ENCODE measurements around the gene SLC11A2. TPM values are rescaled to one million over a fixed set of nuclear protein-coding genes. Genes with fewer than 3 reads are reported as not detected.

The SLC11A2 gene
- total and polyA plus RNA-seq, 2 of the 13 experiments (the other 11 are each of a cell fraction or from before 2014, with no cell fraction given): 71.7 to 77.0 TPM

GRCh38 chr12:51000245-51000644 is 25.9 kb downstream of the SLC11A2 start:
- Histone ChIP-seq H3K27me3 (ENCODE audit: control insufficient read depth in 1 of 2, insufficient read depth in 2 of 2, low read length in 2 of 2) (no peaks in the 10 kb centered on the region), H3K9me3 (ENCODE audit: low read length) (no peaks in the 10 kb centered on the region), H2AFZ (ENCODE audit: low read length) (no peak overlapping the region), H3K27ac (ENCODE audit: extremely low read length, insufficient read depth, low read length) (no peak overlapping the region), H4K20me1 (ENCODE audit: insufficient read depth, low read length) (no peaks in the 10 kb centered on the region), H3K4me3 (replicated peaks in 1 of 3; ENCODE audit: insufficient read depth in 1 of 3, low read depth in 2 of 3, low read length in 3 of 3) (no peak overlapping the region), H3K79me2 (ENCODE audit: insufficient read depth, low read length) (no peaks in the 10 kb centered on the region), H3K36me3 (replicated peaks in 1 of 2; ENCODE audit: control insufficient read depth in 1 of 2, insufficient read depth in 2 of 2, low read length in 2 of 2) (peaks cover 17 to 53% of the 10 kb centered on the region in 2 experiments), H3K9ac (ENCODE audit: insufficient read depth, low read depth, low read length) (no peak overlapping the region), H3K4me2 (ENCODE audit: low read depth, low read length) (no peak overlapping the region), H3K4me1 (ENCODE audit: insufficient read depth, low read length) (no peaks in the 10 kb centered on the region)
- POLR2A ChIA-PET: interaction anchor here (0.7 kb wide), 1 partner anchor 48 kb away, joined by 4 read pairs; no protein-coding TSS in a partner anchor
- TF ChIP-seq CCDC6 (CRISPR knock-in tag; IDR thresholded peaks at IDR 0.05) (no peak), RXRB (CRISPR knock-in tag; IDR thresholded peaks at IDR 0.05; ENCODE audit: borderline replicate concordance) (no peak), ZNF556 (CRISPR knock-in tag; IDR thresholded peaks at IDR 0.05; ENCODE audit: borderline replicate concordance) (no peak)
- FAIRE-seq: no peak
- in situ Hi-C loops (cut with HindIII; ENCODE audit: extremely low pct_ligation_motif_present, low pct_unique_long_range_greater_than_20kb): no loop called here
- no TSS peak for BruUV-seq (replicated peaks)
- intact Hi-C loops (cut with micrococcal nuclease; ENCODE audit: unreplicated experiment): no loop called here
- ATAC-seq: no peak
- CTCF ChIA-PET (ENCODE audit: low intra/inter-chr PET ratio, low total read pairs): no interaction called here
- 92% methylated on average over 7 of the region's 7 CpGs for WGBS (ENCODE audit: low lambda C conversion rate)
- no peak for DNase-seq (ENCODE audit: low spot score)

- intact Hi-C loops (cut with micrococcal nuclease; ENCODE audit: unreplicated experiment) (no loop called here), in situ Hi-C loops (cut with HindIII; ENCODE audit: extremely low pct_ligation_motif_present, low pct_unique_long_range_greater_than_20kb) (no loop called here)
- BruUV-seq (replicated peaks): no TSS peak
- Histone ChIP-seq H4K20me1 (ENCODE audit: insufficient read depth, low read length) (no peaks in the 10 kb centered on the region), H3K4me1 (ENCODE audit: insufficient read depth, low read length) (no peaks in the 10 kb centered on the region), H3K79me2 (ENCODE audit: insufficient read depth, low read length) (no peaks in the 10 kb centered on the region), H3K27ac (ENCODE audit: extremely low read length, insufficient read depth, low read length) (no peak overlapping the region), H3K4me2 (ENCODE audit: low read depth, low read length) (no peak overlapping the region), H3K27me3 (ENCODE audit: control insufficient read depth in 1 of 2, insufficient read depth in 2 of 2, low read length in 2 of 2) (no peaks in the 10 kb centered on the region), H3K9ac (ENCODE audit: insufficient read depth, low read depth, low read length) (no peak overlapping the region), H3K4me3 (replicated peaks in 1 of 3; ENCODE audit: insufficient read depth in 1 of 3, low read depth in 2 of 3, low read length in 3 of 3) (no peak overlapping the region), H3K36me3 (replicated peaks in 1 of 2; ENCODE audit: control insufficient read depth in 1 of 2, insufficient read depth in 2 of 2, low read length in 2 of 2) (peaks cover 12 to 53% of the 10 kb centered on the region in 2 experiments), H2AFZ (ENCODE audit: low read length) (no peak overlapping the region), H3K9me3 (ENCODE audit: low read length) (no peaks in the 10 kb centered on the region)
- TF ChIP-seq, protein P1, sequence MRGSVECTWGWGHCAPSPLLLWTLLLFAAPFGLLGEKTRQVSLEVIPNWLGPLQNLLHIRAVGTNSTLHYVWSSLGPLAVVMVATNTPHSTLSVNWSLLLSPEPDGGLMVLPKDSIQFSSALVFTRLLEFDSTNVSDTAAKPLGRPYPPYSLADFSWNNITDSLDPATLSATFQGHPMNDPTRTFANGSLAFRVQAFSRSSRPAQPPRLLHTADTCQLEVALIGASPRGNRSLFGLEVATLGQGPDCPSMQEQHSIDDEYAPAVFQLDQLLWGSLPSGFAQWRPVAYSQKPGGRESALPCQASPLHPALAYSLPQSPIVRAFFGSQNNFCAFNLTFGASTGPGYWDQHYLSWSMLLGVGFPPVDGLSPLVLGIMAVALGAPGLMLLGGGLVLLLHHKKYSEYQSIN (CRISPR knock-in tag; IDR thresholded peaks at IDR 0.05; ENCODE audit: borderline replicate concordance): no peak
- TF ChIP-seq ZNF446 (CRISPR knock-in tag; IDR thresholded peaks at IDR 0.05) (no peak), ZNF607 (CRISPR knock-in tag; IDR thresholded peaks at IDR 0.05; ENCODE audit: borderline replicate concordance) (no peak)
- TF ChIP-seq, protein P2, sequence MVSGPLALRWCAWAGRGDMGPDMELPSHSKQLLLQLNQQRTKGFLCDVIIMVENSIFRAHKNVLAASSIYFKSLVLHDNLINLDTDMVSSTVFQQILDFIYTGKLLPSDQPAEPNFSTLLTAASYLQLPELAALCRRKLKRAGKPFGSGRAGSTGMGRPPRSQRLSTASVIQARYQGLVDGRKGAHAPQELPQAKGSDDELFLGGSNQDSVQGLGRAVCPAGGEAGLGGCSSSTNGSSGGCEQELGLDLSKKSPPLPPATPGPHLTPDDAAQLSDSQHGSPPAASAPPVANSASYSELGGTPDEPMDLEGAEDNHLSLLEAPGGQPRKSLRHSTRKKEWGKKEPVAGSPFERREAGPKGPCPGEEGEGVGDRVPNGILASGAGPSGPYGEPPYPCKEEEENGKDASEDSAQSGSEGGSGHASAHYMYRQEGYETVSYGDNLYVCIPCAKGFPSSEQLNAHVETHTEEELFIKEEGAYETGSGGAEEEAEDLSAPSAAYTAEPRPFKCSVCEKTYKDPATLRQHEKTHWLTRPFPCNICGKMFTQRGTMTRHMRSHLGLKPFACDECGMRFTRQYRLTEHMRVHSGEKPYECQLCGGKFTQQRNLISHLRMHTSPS (CRISPR knock-in tag; IDR thresholded peaks at IDR 0.05; ENCODE audit: low read depth): no peak
- FAIRE-seq (no peak), DNase-seq (ENCODE audit: low spot score) (no peak), ATAC-seq (no peak)
- POLR2A ChIA-PET: no interaction called here
- 96% methylated on average over 4 of the region's 4 CpGs for WGBS (ENCODE audit: low lambda C conversion rate)
- CTCF ChIA-PET (ENCODE audit: low intra/inter-chr PET ratio, low total read pairs): no interaction called here
Observed at GRCh38 chr12:50999093-50999492, 27.1 kb downstream of the SLC11A2 start.

All from HepG2 (cell line).